ENCODE measurements around the gene ARL6IP4.

DNA sequence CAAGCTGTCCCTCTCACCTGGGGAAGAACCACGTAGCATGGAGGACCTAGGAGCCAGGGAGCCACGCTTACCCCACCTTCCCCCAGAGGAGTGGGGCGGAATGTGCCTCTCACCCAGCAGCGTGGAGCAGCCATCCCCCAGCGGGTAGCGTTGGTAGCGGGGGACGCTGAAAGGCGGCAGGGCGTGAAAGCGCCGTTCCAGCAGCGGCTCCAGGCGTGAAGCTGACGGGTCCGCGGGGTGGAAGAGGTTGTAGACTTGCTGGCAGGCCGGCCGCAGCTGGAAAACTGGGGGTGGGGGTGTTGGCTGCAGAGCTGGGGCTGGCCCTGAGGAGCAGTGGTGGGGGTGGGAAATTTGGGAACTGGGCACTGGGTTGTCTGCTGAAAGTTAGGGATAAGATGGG lies 11.9 kb downstream of the ARL6IP4 start:
- TF ChIP-seq, protein P1, sequence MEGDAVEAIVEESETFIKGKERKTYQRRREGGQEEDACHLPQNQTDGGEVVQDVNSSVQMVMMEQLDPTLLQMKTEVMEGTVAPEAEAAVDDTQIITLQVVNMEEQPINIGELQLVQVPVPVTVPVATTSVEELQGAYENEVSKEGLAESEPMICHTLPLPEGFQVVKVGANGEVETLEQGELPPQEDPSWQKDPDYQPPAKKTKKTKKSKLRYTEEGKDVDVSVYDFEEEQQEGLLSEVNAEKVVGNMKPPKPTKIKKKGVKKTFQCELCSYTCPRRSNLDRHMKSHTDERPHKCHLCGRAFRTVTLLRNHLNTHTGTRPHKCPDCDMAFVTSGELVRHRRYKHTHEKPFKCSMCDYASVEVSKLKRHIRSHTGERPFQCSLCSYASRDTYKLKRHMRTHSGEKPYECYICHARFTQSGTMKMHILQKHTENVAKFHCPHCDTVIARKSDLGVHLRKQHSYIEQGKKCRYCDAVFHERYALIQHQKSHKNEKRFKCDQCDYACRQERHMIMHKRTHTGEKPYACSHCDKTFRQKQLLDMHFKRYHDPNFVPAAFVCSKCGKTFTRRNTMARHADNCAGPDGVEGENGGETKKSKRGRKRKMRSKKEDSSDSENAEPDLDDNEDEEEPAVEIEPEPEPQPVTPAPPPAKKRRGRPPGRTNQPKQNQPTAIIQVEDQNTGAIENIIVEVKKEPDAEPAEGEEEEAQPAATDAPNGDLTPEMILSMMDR (conservative IDR thresholded peaks at IDR 0.05; ENCODE audit: low read length), result no peak
- TF ChIP-seq EZH2phosphoT487 (IDR thresholded peaks at IDR 0.05; ENCODE audit: borderline replicate concordance, low read depth, low read length), result no peak

All from OCI-LY7 (cell line).